OCI-LY3 (cell line): Measurements from ENCODE around the gene TRIM16.

Experiments
- CTCF ChIP-seq: fragments of 200-600, 300-600 bp; sonication (generic); IDR thresholded peaks from 2 replicates; pipeline ENCODE4 v1.5.1; 2014; ENCODE audit warnings: antibody characterized with exemption, low read length, low read depth
- EZH2phosphoT487 ChIP-seq: fragments of 200-600 bp; shearing (Covaris generic); IDR thresholded peaks from 2 replicates; pipeline ENCODE4 v1.6.1; 2018; ENCODE audit warnings: antibody characterized with exemption, mixed run types, low read depth

- TF ChIP-seq CTCF (no peak), EZH2phosphoT487 (no peak)
Observed at GRCh38 chr17:15659663-15660062, 24.4 kb downstream of the TRIM16 start.
